Vagina (tissue), 2 donors: ENCODE data around the gene HSDL1. TPM values are rescaled to one million over a fixed set of nuclear protein-coding genes. Genes with fewer than 3 reads are reported as not detected.

Source experiments
- DNase-seq, 2 donors: peaks; one replicate each; pipeline ENCODE4 v3.0.0-alpha.2; 2017; ENCODE audit errors: extremely low spot score in 2 of 2
- H3K27ac ChIP-seq: fragments of 200-600 bp; sonication (generic); one replicate; pipeline ENCODE4 v1.5.1; 2019
- H3K27me3 ChIP-seq: fragments of 200-600 bp; sonication (generic); one replicate; pipeline ENCODE4 v1.5.1; 2019
- H3K36me3 ChIP-seq, 2 donors: fragments of 200-600 bp; sonication (generic); one replicate each; pipeline ENCODE4 v1.5.1; 2017 to 2019
- H3K4me1 ChIP-seq: fragments of 200-600 bp; sonication (generic); one replicate; pipeline ENCODE4 v1.5.1; 2019
- H3K4me3 ChIP-seq, 2 donors: fragments of 200-600 bp; sonication (generic); 1 replicate in 1 of 2; 2 replicates in 1 of 2; pipeline ENCODE4 v1.5.1; 2016 to 2019
- H3K9me3 ChIP-seq: fragments of 200-600 bp; sonication (generic); one replicate; pipeline ENCODE4 v1.5.1; 2019
- POLR2A ChIP-seq, 2 donors: fragments of 450-650 bp; IDR thresholded peaks; one replicate each; pipeline ENCODE4 v1.6.1; 2017; ENCODE audit warnings: antibody characterized with exemption in 2 of 2, mild to moderate bottlenecking in 2 of 2, moderate library complexity in 2 of 2
- POLR2AphosphoS5 ChIP-seq, 2 donors: sonication (generic); formaldehyde crosslinking; IDR thresholded peaks; one replicate each; pipeline ENCODE4 v1.9.0; 2017; ENCODE audit warnings: antibody characterized with exemption in 2 of 2, mild to moderate bottlenecking in 2 of 2, low read depth in 1 of 2; ENCODE audit not compliant: insufficient read depth in 1 of 2
- intact Hi-C: fragments of 100-400 bp; cut with DNase I; formaldehyde crosslinking; loops from one replicate; pipeline ENCODE4 v1.15.1; 2023
- total RNA-seq: library from RNA; depleted of rRNA; stranded (reverse); fragments of >200 nt; gene quantifications from one replicate; pipeline ENCODE4 v1.2.3, GENCODE V29; 2016
- TF ChIP-seq, protein P1 (sequence below), 3 experiments: fragments of 450-650 bp in 2 of 3; fragments of 200-600 bp in 1 of 3; sonication (generic) in 1 of 3; IDR thresholded peaks; one replicate each; pipeline ENCODE4 v1.5.1; 2017 to 2019; ENCODE audit warnings: antibody characterized with exemption in 3 of 3, mild to moderate bottlenecking in 2 of 3, moderate library complexity in 2 of 3

The HSDL1 gene
- total RNA-seq, 1 donor from 2014 or later: 16.9 TPM

DNA sequence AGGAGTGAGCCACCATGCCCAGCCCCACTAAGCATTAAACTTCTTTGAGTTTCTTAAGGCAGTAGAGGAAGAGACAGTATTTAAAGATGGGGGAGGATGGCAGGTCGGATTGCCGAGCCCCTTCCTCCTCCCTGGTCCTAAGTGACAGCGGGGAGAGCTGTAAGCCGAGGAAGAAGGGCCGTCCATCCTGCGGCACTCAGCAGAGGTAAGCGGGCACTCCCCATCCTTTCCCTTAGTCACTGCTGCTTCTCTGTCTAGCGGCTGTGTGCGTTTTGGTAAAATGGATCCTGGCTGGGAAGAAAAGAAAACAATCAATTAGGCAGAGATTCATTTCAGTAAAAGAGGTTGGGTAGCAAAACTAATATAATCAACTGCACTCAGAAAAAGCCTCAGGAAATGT, 14.0 kb upstream of the HSDL1 start:
- H3K4me3 ChIP-seq: no peak overlapping the region
- H3K36me3 ChIP-seq: no peaks in the 10 kb centered on the region
- H3K9me3 ChIP-seq: no peaks in the 10 kb centered on the region
- no peak overlapping the region for H3K27ac ChIP-seq
- no peaks in the 10 kb centered on the region for H3K4me1 ChIP-seq
- intact Hi-C loops: no loop called here
- TF ChIP-seq POLR2A (IDR thresholded peaks at IDR 0.05): no peak
- H3K27me3 ChIP-seq: no peaks in the 10 kb centered on the region
- DNase-seq: no peak

DNA sequence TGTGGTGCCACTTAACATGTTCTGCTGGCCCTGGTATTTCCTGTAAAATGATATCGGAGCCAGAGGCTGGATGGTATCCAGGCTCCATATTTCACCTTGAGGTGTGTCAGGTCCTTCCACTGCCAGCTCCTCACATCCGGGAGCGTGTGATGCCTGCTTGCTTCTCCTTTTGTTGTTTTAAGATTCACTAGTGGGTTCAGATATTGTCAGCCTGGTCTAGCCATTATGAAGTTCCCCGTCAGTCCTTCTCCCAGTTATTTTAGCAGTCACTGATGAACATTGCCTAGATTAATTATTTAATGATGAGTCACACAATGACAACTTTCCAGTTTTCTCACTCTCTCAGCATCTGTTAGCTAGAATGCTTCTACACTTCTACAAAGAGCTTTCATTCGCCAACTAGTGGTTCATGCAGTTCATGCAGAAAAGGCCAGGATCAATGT, 11.4 kb upstream of the HSDL1 start:
- no peaks in the 10 kb centered on the region for H3K36me3 ChIP-seq

DNA sequence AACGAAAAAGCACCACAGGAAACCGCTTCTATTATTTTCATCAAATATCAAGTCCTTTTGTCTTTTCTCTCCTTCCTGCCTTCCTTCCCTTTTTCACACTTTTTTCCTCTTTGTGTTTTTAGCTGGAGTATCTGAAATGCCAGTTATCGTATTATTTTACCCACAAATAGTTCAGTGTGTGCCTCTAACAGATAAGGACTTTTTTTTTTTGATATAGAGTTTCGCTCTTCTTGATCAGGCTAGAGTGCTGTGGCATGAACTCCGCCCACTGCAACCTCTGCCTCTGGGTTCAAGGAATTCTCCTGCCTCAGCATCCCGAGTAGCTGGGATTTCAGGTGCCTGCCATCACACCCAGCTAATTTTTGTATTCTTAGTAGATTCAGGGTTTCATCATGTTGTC, 10.8 kb upstream of the HSDL1 start:
- Histone ChIP-seq H3K36me3 (no peaks in the 10 kb centered on the region), H3K27ac (no peak overlapping the region), H3K9me3 (no peaks in the 10 kb centered on the region), H3K4me1 (no peaks in the 10 kb centered on the region), H3K27me3 (no peaks in the 10 kb centered on the region), H3K4me3 (no peak overlapping the region)
- intact Hi-C loops: no loop called here
- TF ChIP-seq, protein P1, sequence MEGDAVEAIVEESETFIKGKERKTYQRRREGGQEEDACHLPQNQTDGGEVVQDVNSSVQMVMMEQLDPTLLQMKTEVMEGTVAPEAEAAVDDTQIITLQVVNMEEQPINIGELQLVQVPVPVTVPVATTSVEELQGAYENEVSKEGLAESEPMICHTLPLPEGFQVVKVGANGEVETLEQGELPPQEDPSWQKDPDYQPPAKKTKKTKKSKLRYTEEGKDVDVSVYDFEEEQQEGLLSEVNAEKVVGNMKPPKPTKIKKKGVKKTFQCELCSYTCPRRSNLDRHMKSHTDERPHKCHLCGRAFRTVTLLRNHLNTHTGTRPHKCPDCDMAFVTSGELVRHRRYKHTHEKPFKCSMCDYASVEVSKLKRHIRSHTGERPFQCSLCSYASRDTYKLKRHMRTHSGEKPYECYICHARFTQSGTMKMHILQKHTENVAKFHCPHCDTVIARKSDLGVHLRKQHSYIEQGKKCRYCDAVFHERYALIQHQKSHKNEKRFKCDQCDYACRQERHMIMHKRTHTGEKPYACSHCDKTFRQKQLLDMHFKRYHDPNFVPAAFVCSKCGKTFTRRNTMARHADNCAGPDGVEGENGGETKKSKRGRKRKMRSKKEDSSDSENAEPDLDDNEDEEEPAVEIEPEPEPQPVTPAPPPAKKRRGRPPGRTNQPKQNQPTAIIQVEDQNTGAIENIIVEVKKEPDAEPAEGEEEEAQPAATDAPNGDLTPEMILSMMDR (IDR thresholded peaks at IDR 0.05): no peak
- TF ChIP-seq POLR2AphosphoS5 (IDR thresholded peaks at IDR 0.05; ENCODE audit: insufficient read depth in 1 of 2, low read depth in 1 of 2) (no peak), POLR2A (IDR thresholded peaks at IDR 0.05) (no peak)
- no peak for DNase-seq

More for the DNA sequence above, 11.4 kb upstream of the HSDL1 start:
- Histone ChIP-seq H3K4me3 (no peak overlapping the region), H3K27me3 (no peaks in the 10 kb centered on the region), H3K27ac (no peak overlapping the region), H3K9me3 (no peaks in the 10 kb centered on the region), H3K4me1 (no peaks in the 10 kb centered on the region)
- TF ChIP-seq, protein P1 (IDR thresholded peaks at IDR 0.05): no peak
- no peak for TF ChIP-seq POLR2AphosphoS5 (IDR thresholded peaks at IDR 0.05; ENCODE audit: insufficient read depth in 1 of 2, low read depth in 1 of 2)
- no peak for TF ChIP-seq POLR2A (IDR thresholded peaks at IDR 0.05)
- DNase-seq: no peak
- intact Hi-C loops: no loop called here

DNA sequence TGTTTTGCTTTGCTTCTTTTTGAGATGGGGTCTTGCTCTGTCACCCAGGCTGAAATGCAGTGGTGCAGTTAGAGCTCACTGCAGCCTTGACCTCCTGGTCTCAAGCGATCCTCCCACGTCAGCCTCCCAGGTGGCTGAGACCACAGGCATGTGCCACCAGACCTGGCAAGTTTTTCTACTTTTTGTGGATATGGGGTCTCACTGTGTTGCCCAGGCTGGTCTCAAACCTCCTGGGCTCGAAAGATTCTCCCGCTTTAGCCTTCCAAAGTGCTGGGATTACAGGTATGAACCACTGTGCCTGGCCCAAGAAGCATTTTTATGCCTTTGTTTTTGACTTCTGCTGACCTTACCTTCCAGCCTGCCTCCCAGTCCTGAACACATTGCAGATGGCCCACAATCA, 10.2 kb upstream of the HSDL1 start:
- no peak overlapping the region for H3K27ac ChIP-seq
- no peaks in the 10 kb centered on the region for H3K4me1 ChIP-seq
- TF ChIP-seq, protein P1 (IDR thresholded peaks at IDR 0.05): no peak
- TF ChIP-seq POLR2AphosphoS5 (IDR thresholded peaks at IDR 0.05; ENCODE audit: insufficient read depth in 1 of 2, low read depth in 1 of 2): no peak
- no peak for TF ChIP-seq POLR2A (IDR thresholded peaks at IDR 0.05)
- H3K27me3 ChIP-seq: no peaks in the 10 kb centered on the region
- intact Hi-C loops: no loop called here
- DNase-seq: no peak
- H3K4me3 ChIP-seq: no peak overlapping the region
- H3K9me3 ChIP-seq: no peaks in the 10 kb centered on the region
- H3K36me3 ChIP-seq: no peaks in the 10 kb centered on the region

DNA sequence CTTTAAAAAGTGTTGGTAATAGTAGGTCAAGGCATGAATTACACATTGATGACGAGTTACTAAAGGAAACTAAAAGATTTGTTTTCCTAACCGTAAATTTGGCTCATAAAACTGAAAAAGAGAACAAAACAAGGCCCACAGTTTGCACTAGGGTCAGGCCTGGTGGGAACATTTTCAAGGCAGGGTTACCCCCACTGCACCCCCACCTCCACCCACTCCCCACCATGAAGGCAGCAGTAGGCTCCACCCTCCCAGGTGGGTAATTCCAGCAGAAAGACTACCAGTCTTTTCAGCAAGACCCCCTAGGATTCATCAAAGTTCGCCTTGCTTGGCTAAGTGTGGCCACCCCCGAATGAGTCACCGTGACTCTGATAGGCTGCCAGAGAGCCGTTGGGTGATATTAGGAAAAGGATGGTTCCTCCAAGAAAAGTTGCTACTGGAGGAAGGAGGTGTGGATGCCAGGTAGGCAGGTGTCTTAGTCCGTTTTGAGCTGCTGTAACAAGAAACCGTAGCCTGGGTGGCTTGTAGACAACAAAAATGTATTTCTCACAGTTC, 8.8 kb upstream of the HSDL1 start:
- DNase-seq: no peak
- H3K9me3 ChIP-seq: no peaks in the 10 kb centered on the region
- no peak overlapping the region for H3K27ac ChIP-seq
- intact Hi-C loops: no loop called here
- no peaks in the 10 kb centered on the region for H3K36me3 ChIP-seq
- no peaks in the 10 kb centered on the region for H3K27me3 ChIP-seq
- TF ChIP-seq, protein P1 (IDR thresholded peaks at IDR 0.05): no peak
- no peak for TF ChIP-seq POLR2A (IDR thresholded peaks at IDR 0.05)
- no peaks in the 10 kb centered on the region for H3K4me1 ChIP-seq
- H3K4me3 ChIP-seq: no peak overlapping the region
